NOMO-1 treated with dmso at 0.1 percent for 144 hours (cell line): Measurements from ENCODE around the gene PRKCSH.
"Not testable (repeated sequence)": the region's sequence is repeated elsewhere in the genome, so short reads cannot be mapped to it uniquely, and the experiment has no call there.

ENCODE experiments used
- DNase-seq: peaks from one replicate; lab custom pipeline; 2025; ENCODE audit not compliant: unreplicated experiment; lab: John Stamatoyannopoulos, UW

Gene PRKCSH

GRCh38 chr19:11450570-11451326 lies 15.3 kb downstream of the PRKCSH start:
- DNase-seq, result no peak

- no peak for DNase-seq
Measured at GRCh38 chr19:11451327-11451870, 16.0 kb downstream of the PRKCSH start.

GRCh38 chr19:11451871-11452619 lies 16.6 kb downstream of the PRKCSH start:
- DNase-seq, result no peak

GRCh38 chr19:11452620-11453310 lies 17.3 kb downstream of the PRKCSH start:
- DNase-seq, result no peak

- no peak for DNase-seq
Measured at GRCh38 chr19:11453468-11454341, 18.3 kb downstream of the PRKCSH start.

- DNase-seq, result not testable (repeated sequence)
Measured at GRCh38 chr19:11455233-11455554, 19.8 kb downstream of the PRKCSH start.

- DNase-seq, result no peak
Measured at GRCh38 chr19:11456659-11457058, 21.2 kb downstream of the PRKCSH start.

- DNase-seq, result no peak
Measured at GRCh38 chr19:11457115-11457514, 21.7 kb downstream of the PRKCSH start.

GRCh38 chr19:11457831-11458230 lies 22.4 kb downstream of the PRKCSH start:
- DNase-seq, result no peak

- no peak for DNase-seq
Measured at GRCh38 chr19:11458236-11458900, 22.9 kb downstream of the PRKCSH start.

GRCh38 chr19:11458912-11459311 lies 23.5 kb downstream of the PRKCSH start:
- DNase-seq, result not testable (repeated sequence)

GRCh38 chr19:11460207-11460606 lies 24.8 kb downstream of the PRKCSH start:
- no peak for DNase-seq

- no peak for DNase-seq
Measured at GRCh38 chr19:11461453-11461852, 26.0 kb downstream of the PRKCSH start.

- no peak for DNase-seq
Measured at GRCh38 chr19:11463391-11463790, 28.0 kb downstream of the PRKCSH start.

GRCh38 chr19:11464333-11465265 lies 29.2 kb downstream of the PRKCSH start:
- DNase-seq, result no peak

- DNase-seq, result no peak
Measured at GRCh38 chr19:11465600-11465999, 30.2 kb downstream of the PRKCSH start.

GRCh38 chr19:11468266-11468845 lies 32.9 kb downstream of the PRKCSH start:
- DNase-seq, result not testable (repeated sequence)

- DNase-seq, result no peak
Measured at GRCh38 chr19:11473725-11474124, 38.3 kb downstream of the PRKCSH start.

- not testable (repeated sequence) for DNase-seq
Measured at GRCh38 chr19:11475343-11475742, 39.9 kb downstream of the PRKCSH start.
